PC-9 (cell line): ENCODE data around the gene CALU. TPM values are rescaled to one million over a fixed set of nuclear protein-coding genes. Genes with fewer than 3 reads are reported as not detected.

ENCODE experiments used
- BruUV-seq: library from RNA; stranded (reverse); fragments of 400-500 nt; replicated peaks from 2 replicates; lab custom pipeline; 2021; lab: Mats Ljungman, UMichigan
- CTCF ChIA-PET: fragments of 300-600 bp; sonication (Branson Sonifier 250); formaldehyde crosslinking; loops from one replicate; lab custom pipeline; 2022; ENCODE audit warnings: antibody characterized with exemption; lab: Charles Lee
- POLR2A ChIA-PET: fragments of 300-600 bp; sonication (Branson Sonifier 250); formaldehyde crosslinking; loops from one replicate; lab custom pipeline; 2022; ENCODE audit warnings: antibody characterized with exemption; ENCODE audit not compliant: unreplicated experiment; lab: Charles Lee
- DNase-seq, 2 experiments: peaks; one replicate each; pipeline versions ENCODE4 v3.0.0 to v3.0.0-alpha.2; 2015 to 2022; ENCODE audit warnings: mixed read lengths in 1 of 2
- H2AFZ ChIP-seq: fragments of 200-600 bp; sonication (generic); 2 replicates; pipeline ENCODE4 v1.8.1; 2017; ENCODE audit warnings: antibody characterized with exemption
- H3F3A ChIP-seq: fragments of 200-600 bp; sonication (generic); 2 replicates; pipeline ENCODE4 v1.8.1; 2017; ENCODE audit warnings: antibody characterized with exemption, mild to moderate bottlenecking, low read depth; ENCODE audit not compliant: insufficient read depth
- H3K27ac ChIP-seq: fragments of 200-600 bp; sonication (generic); 2 replicates; pipeline ENCODE4 v1.6.1; 2016; ENCODE audit warnings: mixed run types
- H3K27me3 ChIP-seq: fragments of 200-600 bp; sonication (generic); 2 replicates; pipeline ENCODE4 v1.6.1; 2016; ENCODE audit warnings: low read depth, mixed run types; ENCODE audit not compliant: insufficient read depth
- H3K36me3 ChIP-seq: fragments of 200-600 bp; sonication (generic); 2 replicates; pipeline ENCODE4 v1.6.1; 2016; ENCODE audit warnings: low read depth, mixed run types
- H3K4me1 ChIP-seq: fragments of 200-600 bp; sonication (generic); replicated peaks from 2 replicates; pipeline ENCODE4 v1.6.1; 2016; ENCODE audit warnings: mixed run types; ENCODE audit not compliant: insufficient read depth
- H3K4me2 ChIP-seq: fragments of 200-600 bp; sonication (generic); 2 replicates; pipeline ENCODE4 v1.6.1; 2017; ENCODE audit warnings: mixed run types
- H3K4me3 ChIP-seq: fragments of 200-600 bp; sonication (generic); 2 replicates; pipeline ENCODE4 v1.6.1; 2016; ENCODE audit warnings: mixed run types
- H3K79me2 ChIP-seq: fragments of 200-600 bp; sonication (generic); 2 replicates; pipeline ENCODE4 v1.6.1; 2017; ENCODE audit warnings: low read depth, mixed run types
- H3K9me2 ChIP-seq: fragments of 200-600 bp; sonication (generic); 2 replicates; pipeline ENCODE4 v1.8.1; 2017; ENCODE audit warnings: mild to moderate bottlenecking; ENCODE audit not compliant: insufficient read depth
- H3K9me3 ChIP-seq: fragments of 200-600 bp; sonication (generic); 2 replicates; pipeline ENCODE4 v1.8.1; 2016; ENCODE audit warnings: low read depth; ENCODE audit not compliant: insufficient read depth
- H4K20me1 ChIP-seq: fragments of 200-600 bp; sonication (generic); 2 replicates; pipeline ENCODE4 v1.8.1; 2017; ENCODE audit not compliant: insufficient read depth
- CTCF ChIP-seq: fragments of 200-600 bp; sonication (generic); conservative IDR thresholded peaks from 2 replicates; pipeline ENCODE4 v1.6.1; 2017; ENCODE audit warnings: mixed run types, antibody characterized with exemption, mild to moderate bottlenecking, moderate library complexity
- EZH2 ChIP-seq: fragments of 200-600 bp; sonication (generic); IDR thresholded peaks from 2 replicates; pipeline ENCODE4 v1.8.0; 2017; ENCODE audit warnings: antibody characterized with exemption, low read depth
- intact Hi-C: fragments of 100-400 bp; cut with micrococcal nuclease; formaldehyde crosslinking; loops from one replicate; pipeline ENCODE4 v1.10.0; 2022; ENCODE audit not compliant: unreplicated experiment
- total RNA-seq: library from RNA; stranded (reverse); gene quantifications from 2 replicates; pipeline ENCODE4 v1.2.3, GENCODE V29; 2021

The CALU gene
- total RNA-seq, 1 experiment from 2014 or later: 152 TPM

GRCh38 chr7:128791121-128791971 lies 52.2 kb downstream of the CALU start, which contains the start of gene CCDC136:
Gene CCDC136, plus strand, starts transcription at chr7:128791968. Its CDS starts 444 bp downstream, at chr7:128792412.
- Histone ChIP-seq H3K36me3 (no peaks in the 10 kb centered on the region), H3K27me3 (no peaks in the 10 kb centered on the region), H3K4me2 (peak within 1 kb of the TSS; percentile 84), H3K9me3 (no peaks in the 10 kb centered on the region), H4K20me1 (no peaks in the 10 kb centered on the region), H2AFZ (peak within 1 kb of the TSS; percentile 88), H3K79me2 (no peaks in the 10 kb centered on the region), H3K27ac (no peak within 1 kb of the TSS), H3K9me2 (no peaks in the 10 kb centered on the region), H3K4me1 (peaks cover 4% of the 10 kb centered on the region; the same call in 1 of the 2 replicates), H3F3A (peaks cover 4% of the 10 kb centered on the region; the same call in 1 of the 2 replicates), H3K4me3 (peak within 1 kb of the TSS; percentile 65)
- no peak for TF ChIP-seq EZH2
- no peak for TF ChIP-seq CTCF
- CTCF ChIA-PET: no interaction called here
- no TSS peak for BruUV-seq
- intact Hi-C loops: loop anchor here (5.0 kb wide), 2 partner anchors 36 to 71 kb away; partner anchors contain the start of gene ATP6V1F
- peak in 1 of 2 experiments; percentile 71 for DNase-seq
- POLR2A ChIA-PET: no interaction called here

GRCh38 chr7:128791972-128792327 lies 52.8 kb downstream of the CALU start:
- no peak for DNase-seq
- Histone ChIP-seq H3K4me2 (peak overlapping the region; percentile 84), H3K36me3 (no peaks in the 10 kb centered on the region), H3K4me3 (peak overlapping the region; percentile 65; the same call in 1 of the 2 replicates), H4K20me1 (no peaks in the 10 kb centered on the region), H3K9me2 (no peaks in the 10 kb centered on the region), H3F3A (peaks cover 4% of the 10 kb centered on the region; the same call in 1 of the 2 replicates), H3K79me2 (no peaks in the 10 kb centered on the region), H3K27ac (no peak overlapping the region), H3K4me1 (peaks cover 4% of the 10 kb centered on the region; the same call in 1 of the 2 replicates), H3K9me3 (no peaks in the 10 kb centered on the region), H3K27me3 (no peaks in the 10 kb centered on the region), H2AFZ (peak overlapping the region; percentile 88)
- POLR2A ChIA-PET: interaction anchor here (0.5 kb wide), 1 partner anchor 111 kb away, joined by 3 read pairs; no protein-coding TSS in a partner anchor
- CTCF ChIA-PET: no interaction called here
- no TSS peak for BruUV-seq
- no peak for TF ChIP-seq EZH2
- no peak for TF ChIP-seq CTCF
- intact Hi-C loops: loop anchor here (5.0 kb wide), 2 partner anchors 35 to 70 kb away; partner anchors contain the start of gene ATP6V1F

GRCh38 chr7:128792471-128793180 lies 53.5 kb downstream of the CALU start:
- H3F3A ChIP-seq: peaks cover 4% of the 10 kb centered on the region; the same call in 1 of the 2 replicates
- H3K9me3 ChIP-seq: no peaks in the 10 kb centered on the region
- H3K9me2 ChIP-seq: no peaks in the 10 kb centered on the region
- no peak overlapping the region for H3K27ac ChIP-seq
- ChIA-PET POLR2A (interaction anchor here (0.5 kb wide), 1 partner anchor 112 kb away, joined by 3 read pairs; no protein-coding TSS in a partner anchor), CTCF (no interaction called here)
- H3K27me3 ChIP-seq: no peaks in the 10 kb centered on the region
- TSS peak; percentile 53 for BruUV-seq
- no peaks in the 10 kb centered on the region for H3K36me3 ChIP-seq
- intact Hi-C loops: loop anchor here (5.0 kb wide), 2 partner anchors 35 to 70 kb away; partner anchors contain the start of gene ATP6V1F
- no peaks in the 10 kb centered on the region for H3K79me2 ChIP-seq
- no peak for DNase-seq
- TF ChIP-seq CTCF: no peak
- TF ChIP-seq EZH2: no peak
- peaks cover 4% of the 10 kb centered on the region; the same call in 1 of the 2 replicates for H3K4me1 ChIP-seq
- H3K4me2 ChIP-seq: no peak overlapping the region
- H4K20me1 ChIP-seq: no peaks in the 10 kb centered on the region
- H2AFZ ChIP-seq: no peak overlapping the region
- H3K4me3 ChIP-seq: no peak overlapping the region
